Hepatic stellate cell (primary cell): ENCODE measurements around the gene SECISBP2L.

Source experiments
- DNase-seq: peaks from one replicate; pipeline ENCODE4 v3.0.0; 2011; ENCODE audit warnings: low spot score

Gene SECISBP2L

GRCh38 chr15:49058559-49058958, 12.3 kb upstream of the SECISBP2L start:
- no peak for DNase-seq

- no peak for DNase-seq
Measured at GRCh38 chr15:49055630-49056029, 9.4 kb upstream of the SECISBP2L start.

- DNase-seq: no peak
Measured at GRCh38 chr15:49052662-49053061, 6.4 kb upstream of the SECISBP2L start.

GRCh38 chr15:49047456-49047855, 1.2 kb upstream of the SECISBP2L start:
- DNase-seq: no peak

- peak; percentile 26 for DNase-seq
Measured at GRCh38 chr15:49045751-49046219, 461 bp downstream of the SECISBP2L start.

GRCh38 chr15:49044766-49045606, 1.3 kb downstream of the SECISBP2L start:
- no peak for DNase-seq

- DNase-seq: no peak
Measured at GRCh38 chr15:49044002-49044401, 2.2 kb downstream of the SECISBP2L start.

GRCh38 chr15:49042165-49042564, 4.1 kb downstream of the SECISBP2L start:
- DNase-seq: no peak

GRCh38 chr15:49041426-49041825, 4.8 kb downstream of the SECISBP2L start:
- DNase-seq: no peak

- DNase-seq: no peak
Measured at GRCh38 chr15:49040151-49040550, 6.1 kb downstream of the SECISBP2L start.

- DNase-seq: no peak
Measured at GRCh38 chr15:49038382-49038781, 7.9 kb downstream of the SECISBP2L start.

- no peak for DNase-seq
Measured at GRCh38 chr15:49037546-49037940, 8.7 kb downstream of the SECISBP2L start.

- no peak for DNase-seq
Measured at GRCh38 chr15:49036650-49037545, 9.3 kb downstream of the SECISBP2L start.

GRCh38 chr15:49035825-49036224, 10.4 kb downstream of the SECISBP2L start:
- no peak for DNase-seq

- no peak for DNase-seq
Measured at GRCh38 chr15:49032601-49033145, 13.6 kb downstream of the SECISBP2L start.

GRCh38 chr15:49031804-49032203, 14.4 kb downstream of the SECISBP2L start:
- no peak for DNase-seq

GRCh38 chr15:49026700-49027099, 19.5 kb downstream of the SECISBP2L start:
- DNase-seq: no peak

- DNase-seq: no peak
Measured at GRCh38 chr15:49024840-49025239, 21.4 kb downstream of the SECISBP2L start.

GRCh38 chr15:49023354-49023753, 22.9 kb downstream of the SECISBP2L start:
- no peak for DNase-seq

GRCh38 chr15:49015896-49016295, 30.4 kb downstream of the SECISBP2L start:
- DNase-seq: no peak

GRCh38 chr15:48999314-48999713, 46.9 kb downstream of the SECISBP2L start:
- no peak for DNase-seq

GRCh38 chr15:48996276-48996675, 50.0 kb downstream of the SECISBP2L start:
- DNase-seq: peak; percentile 18

GRCh38 chr15:48993380-48993779, 52.9 kb downstream of the SECISBP2L start:
- DNase-seq: no peak
